Measurements from ENCODE around the gene ZDHHC8.

GRCh38 chr22:20125201-20126174, 6.1 kb upstream of the ZDHHC8 start:
- TF ChIP-seq CTCF (IDR thresholded peaks at IDR 0.05): no peak
- TF ChIP-seq POLR2AphosphoS5 (IDR thresholded peaks at IDR 0.05): no peak
- TF ChIP-seq POLR2A (IDR thresholded peaks at IDR 0.05): no peak
